ENCODE data around the gene HECTD4.

The HECTD4 gene

GRCh38 chr12:112196196-112196875 lies 185.9 kb downstream of the HECTD4 start:
- DNase-seq = no peak

- DNase-seq = no peak
Observed at GRCh38 chr12:112194601-112195247, 187.5 kb downstream of the HECTD4 start.

- DNase-seq = no peak
Observed at GRCh38 chr12:112192475-112192874, 189.8 kb downstream of the HECTD4 start.

GRCh38 chr12:112191840-112192321 lies 190.3 kb downstream of the HECTD4 start:
- no peak for DNase-seq

- no peak for DNase-seq
Observed at GRCh38 chr12:112191201-112191600, 191.0 kb downstream of the HECTD4 start.

GRCh38 chr12:112190231-112191025 lies 191.8 kb downstream of the HECTD4 start:
- peak; percentile 10 for DNase-seq

GRCh38 chr12:112188130-112188830 lies 194.0 kb downstream of the HECTD4 start:
- DNase-seq = peak; percentile 96

- no peak for DNase-seq
Observed at GRCh38 chr12:112185093-112185923, 196.9 kb downstream of the HECTD4 start.

- no peak for DNase-seq
Observed at GRCh38 chr12:112184056-112184887, 198.0 kb downstream of the HECTD4 start.

GRCh38 chr12:112183141-112184021 lies 198.8 kb downstream of the HECTD4 start:
- DNase-seq = peak; percentile 41

GRCh38 chr12:112182499-112182898 lies 199.7 kb downstream of the HECTD4 start:
- DNase-seq = peak; percentile 61

- no peak for DNase-seq
Observed at GRCh38 chr12:112180422-112180821, 201.8 kb downstream of the HECTD4 start.

GRCh38 chr12:112179916-112180315 lies 202.3 kb downstream of the HECTD4 start:
- no peak for DNase-seq

- no peak for DNase-seq
Observed at GRCh38 chr12:112179341-112179740, 202.9 kb downstream of the HECTD4 start.

GRCh38 chr12:112178796-112179195 lies 203.4 kb downstream of the HECTD4 start:
- DNase-seq = no peak

GRCh38 chr12:112176321-112177010 lies 205.8 kb downstream of the HECTD4 start:
- DNase-seq = no peak

- no peak for DNase-seq
Observed at GRCh38 chr12:112175361-112176155, 206.7 kb downstream of the HECTD4 start.

- no peak for DNase-seq
Observed at GRCh38 chr12:112172556-112173324, 209.5 kb downstream of the HECTD4 start.

All from NCI-H82 (cell line).